Measurements from ENCODE around the gene SGF29. TPM values are rescaled to one million over a fixed set of nuclear protein-coding genes. Genes with fewer than 3 reads are reported as not detected.
"Not testable (repeated sequence)": the region's sequence is repeated elsewhere in the genome, so short reads cannot be mapped to it uniquely, and the experiment has no call there.

The SGF29 gene
- polyA plus RNA-seq, 1 donor = 24.8 TPM

- no CpG with 5 or more reads among the region's 11 CpGs for WGBS (ENCODE audit: insufficient coverage, low lambda C conversion rate)
- H3K27me3 ChIP-seq (ENCODE audit: control insufficient read depth, insufficient read depth, low read length) = no peaks in the 10 kb centered on the region
- peaks cover 9% of the 10 kb centered on the region for H3K4me1 ChIP-seq (ENCODE audit: control insufficient read depth, insufficient read depth, low read length)
- H3K4me3 ChIP-seq (ENCODE audit: low read length) = no peak overlapping the region
- no peak overlapping the region for H3K27ac ChIP-seq (ENCODE audit: low read length)
- no peak for DNase-seq
- H3K9me3 ChIP-seq (ENCODE audit: control insufficient read depth, low read depth, low read length) = no peaks in the 10 kb centered on the region
- H3K36me3 ChIP-seq (ENCODE audit: control insufficient read depth, insufficient read depth, low read length) = peaks cover 34% of the 10 kb centered on the region
These were observed 49.9 kb downstream of the SGF29 start for GRCh38 chr16:28603381-28604185.

GRCh38 chr16:28604186-28604565 lies 50.5 kb downstream of the SGF29 start:
- Histone ChIP-seq H3K4me3 (ENCODE audit: low read length) (no peak overlapping the region), H3K9me3 (ENCODE audit: control insufficient read depth, low read depth, low read length) (no peaks in the 10 kb centered on the region), H3K36me3 (ENCODE audit: control insufficient read depth, insufficient read depth, low read length) (peaks cover 34% of the 10 kb centered on the region), H3K27me3 (ENCODE audit: control insufficient read depth, insufficient read depth, low read length) (no peaks in the 10 kb centered on the region), H3K4me1 (ENCODE audit: control insufficient read depth, insufficient read depth, low read length) (peaks cover 12% of the 10 kb centered on the region), H3K27ac (ENCODE audit: low read length) (no peak overlapping the region)
- no peak for DNase-seq
- WGBS (ENCODE audit: insufficient coverage, low lambda C conversion rate) = no CpG with 5 or more reads among the region's 8 CpGs

- H3K9me3 ChIP-seq (ENCODE audit: control insufficient read depth, low read depth, low read length) = no peaks in the 10 kb centered on the region
- H3K27me3 ChIP-seq (ENCODE audit: control insufficient read depth, insufficient read depth, low read length) = no peaks in the 10 kb centered on the region
- H3K36me3 ChIP-seq (ENCODE audit: control insufficient read depth, insufficient read depth, low read length) = peaks cover 34% of the 10 kb centered on the region
- peaks cover 34% of the 10 kb centered on the region for H3K4me1 ChIP-seq (ENCODE audit: control insufficient read depth, insufficient read depth, low read length)
- WGBS (ENCODE audit: insufficient coverage, low lambda C conversion rate) = no CpG with 5 or more reads among the region's 16 CpGs
- DNase-seq = no peak
- no peak overlapping the region for H3K4me3 ChIP-seq (ENCODE audit: low read length)
- H3K27ac ChIP-seq (ENCODE audit: low read length) = no peak overlapping the region
These were observed 52.8 kb downstream of the SGF29 start for GRCh38 chr16:28606291-28607115.

GRCh38 chr16:28607116-28607623 lies 53.5 kb downstream of the SGF29 start:
- 80% methylated on average over 1 of the region's 9 CpGs for WGBS (ENCODE audit: insufficient coverage, low lambda C conversion rate)
- Histone ChIP-seq H3K27ac (ENCODE audit: low read length) (no peak overlapping the region), H3K36me3 (ENCODE audit: control insufficient read depth, insufficient read depth, low read length) (peaks cover 34% of the 10 kb centered on the region), H3K9me3 (ENCODE audit: control insufficient read depth, low read depth, low read length) (no peaks in the 10 kb centered on the region), H3K4me1 (ENCODE audit: control insufficient read depth, insufficient read depth, low read length) (peaks cover 34% of the 10 kb centered on the region), H3K4me3 (ENCODE audit: low read length) (no peak overlapping the region), H3K27me3 (ENCODE audit: control insufficient read depth, insufficient read depth, low read length) (no peaks in the 10 kb centered on the region)
- no peak for DNase-seq

GRCh38 chr16:28607681-28608495 lies 54.2 kb downstream of the SGF29 start:
- whole genome bisulfite sequencing (ENCODE audit: insufficient coverage, low lambda C conversion rate) = no CpG with 5 or more reads among the region's 10 CpGs
- H3K27ac ChIP-seq (ENCODE audit: low read length); H3K9me3 ChIP-seq (ENCODE audit: control insufficient read depth, low read depth, low read length); DNase-seq; H3K27me3 ChIP-seq (ENCODE audit: control insufficient read depth, insufficient read depth, low read length); H3K4me3 ChIP-seq (ENCODE audit: low read length): not testable (repeated sequence)
- H3K36me3 ChIP-seq (ENCODE audit: control insufficient read depth, insufficient read depth, low read length) = peaks cover 34% of the 10 kb centered on the region
- H3K4me1 ChIP-seq (ENCODE audit: control insufficient read depth, insufficient read depth, low read length) = peaks cover 34% of the 10 kb centered on the region

- not testable (repeated sequence) for H3K27me3 ChIP-seq (ENCODE audit: control insufficient read depth, insufficient read depth, low read length); H3K9me3 ChIP-seq (ENCODE audit: control insufficient read depth, low read depth, low read length); H3K27ac ChIP-seq (ENCODE audit: low read length); DNase-seq; H3K4me3 ChIP-seq (ENCODE audit: low read length)
- H3K36me3 ChIP-seq (ENCODE audit: control insufficient read depth, insufficient read depth, low read length) = peaks cover 32% of the 10 kb centered on the region
- H3K4me1 ChIP-seq (ENCODE audit: control insufficient read depth, insufficient read depth, low read length) = peaks cover 34% of the 10 kb centered on the region
- no CpG with 5 or more reads among the region's 7 CpGs for WGBS (ENCODE audit: insufficient coverage, low lambda C conversion rate)
These were observed 54.7 kb downstream of the SGF29 start for GRCh38 chr16:28608496-28608808.

- Histone ChIP-seq H3K4me3 (ENCODE audit: low read length) (peak overlapping the region; percentile 42), H3K36me3 (ENCODE audit: control insufficient read depth, insufficient read depth, low read length) (peaks cover 27% of the 10 kb centered on the region), H3K4me1 (ENCODE audit: control insufficient read depth, insufficient read depth, low read length) (peaks cover 34% of the 10 kb centered on the region), H3K27ac (ENCODE audit: low read length) (peak overlapping the region; percentile 86)
- WGBS (ENCODE audit: insufficient coverage, low lambda C conversion rate) = no CpG with 5 or more reads among the region's 11 CpGs
- H3K27me3 ChIP-seq (ENCODE audit: control insufficient read depth, insufficient read depth, low read length); H3K9me3 ChIP-seq (ENCODE audit: control insufficient read depth, low read depth, low read length): not testable (repeated sequence)
- DNase-seq = peak in 1 of 2 donors; percentile 23
These were observed 55.3 kb downstream of the SGF29 start for GRCh38 chr16:28608867-28609596.

- H3K4me1 ChIP-seq (ENCODE audit: control insufficient read depth, insufficient read depth, low read length) = peaks cover 34% of the 10 kb centered on the region
- WGBS (ENCODE audit: insufficient coverage, low lambda C conversion rate) = no CpG with 5 or more reads among the region's 11 CpGs
- peaks cover 19% of the 10 kb centered on the region for H3K36me3 ChIP-seq (ENCODE audit: control insufficient read depth, insufficient read depth, low read length)
- DNase-seq = peak; percentile 92 to 94
- peak within 1 kb of the TSS; percentile 42 for H3K4me3 ChIP-seq (ENCODE audit: low read length)
- no peaks in the 10 kb centered on the region for H3K9me3 ChIP-seq (ENCODE audit: control insufficient read depth, low read depth, low read length)
- H3K27ac ChIP-seq (ENCODE audit: low read length) = peak within 1 kb of the TSS; percentile 86
- no peaks in the 10 kb centered on the region for H3K27me3 ChIP-seq (ENCODE audit: control insufficient read depth, insufficient read depth, low read length)
These were observed 56.2 kb downstream of the SGF29 start, which contains the start of gene SULT1A1 for GRCh38 chr16:28609631-28610594. SULT1A1 (minus strand) TSS chr16:28610044; CDS start chr16:28608855, 1,189 bp downstream.

Data from large intestine (tissue), 3 donors.